HepG2 (cell line): Measurements from ENCODE around the gene SLC35F3. TPM values are rescaled to one million over a fixed set of nuclear protein-coding genes. Genes with fewer than 3 reads are reported as not detected.

Experiments
- ARID3A ChIP-seq: IDR thresholded peaks from 2 replicates; pipeline ENCODE4 v1.6.1; 2012; ENCODE audit warnings: low read depth, low read length, improper control_type of control experiment
- HDAC1 ChIP-seq: sonication (generic); formaldehyde crosslinking; IDR thresholded peaks from 2 replicates; pipeline ENCODE4 v1.5.1; 2020; ENCODE audit warnings: mild to moderate bottlenecking, missing genetic modification reagents
- ISL2 ChIP-seq: sonication (generic); formaldehyde crosslinking; IDR thresholded peaks from 2 replicates; pipeline ENCODE4 v1.5.0; 2020; ENCODE audit warnings: missing genetic modification reagents
- JARID2 ChIP-seq: sonication (generic); formaldehyde crosslinking; IDR thresholded peaks from 2 replicates; pipeline ENCODE4 v1.8.1; 2023; ENCODE audit warnings: missing genetic modification reagents, inconsistent platforms; ENCODE audit not compliant: insufficient replicate concordance
- JDP2 ChIP-seq: sonication (generic); formaldehyde crosslinking; IDR thresholded peaks from 2 replicates; pipeline ENCODE4 v1.8.1; 2022; ENCODE audit warnings: missing genetic modification reagents, borderline replicate concordance
- MLXIP ChIP-seq: sonication (generic); formaldehyde crosslinking; IDR thresholded peaks from 2 replicates; pipeline ENCODE4 v1.9.0; 2021; ENCODE audit warnings: missing genetic modification reagents, borderline replicate concordance
- RBM39 ChIP-seq: fragments of 200-400 bp; formaldehyde crosslinking; IDR thresholded peaks from one replicate; pipeline ENCODE4 v1.6.1; 2018; ENCODE audit warnings: antibody characterized with exemption, mild to moderate bottlenecking, low read depth, low read length; ENCODE audit not compliant: poor library complexity, severe bottlenecking
- RNF219 ChIP-seq: sonication (generic); formaldehyde crosslinking; IDR thresholded peaks from 2 replicates; pipeline ENCODE4 v1.5.0; 2020; ENCODE audit warnings: mild to moderate bottlenecking, missing genetic modification reagents
- SMC3 ChIP-seq: IDR thresholded peaks from 2 replicates; pipeline ENCODE4 v1.6.1; 2011; ENCODE audit warnings: low read length, improper control_type of control experiment
- SNAPC5 ChIP-seq: sonication (generic); formaldehyde crosslinking; IDR thresholded peaks from 2 replicates; pipeline ENCODE4 v1.8.1; 2023; ENCODE audit warnings: mild to moderate bottlenecking, missing genetic modification reagents, borderline replicate concordance
- SP5 ChIP-seq: IDR thresholded peaks from 2 replicates; pipeline ENCODE4 v1.6.1; 2016; ENCODE audit warnings: low read depth, borderline replicate concordance
- TFE3 ChIP-seq: IDR thresholded peaks from 2 replicates; pipeline ENCODE4 v1.6.1; 2016
- TIGD3 ChIP-seq: sonication (generic); formaldehyde crosslinking; IDR thresholded peaks from 2 replicates; pipeline ENCODE4 v1.5.1; 2020; ENCODE audit warnings: mild to moderate bottlenecking, missing genetic modification reagents, borderline replicate concordance
- ZNF616 ChIP-seq: sonication (generic); formaldehyde crosslinking; IDR thresholded peaks from 2 replicates; pipeline ENCODE4 v1.5.0; 2020; ENCODE audit warnings: low read depth, mild to moderate bottlenecking, missing genetic modification reagents
- ZNF639 ChIP-seq: conservative IDR thresholded peaks from 2 replicates; pipeline ENCODE4 v1.6.1; 2018; ENCODE audit warnings: missing genetic modification reagents
- ZNF737 ChIP-seq: sonication (generic); formaldehyde crosslinking; IDR thresholded peaks from 2 replicates; pipeline ENCODE4 v1.5.0; 2020; ENCODE audit warnings: missing genetic modification reagents, mild to moderate bottlenecking, borderline replicate concordance
- ZNF83 ChIP-seq: sonication (generic); formaldehyde crosslinking; IDR thresholded peaks from 2 replicates; pipeline ENCODE4 v1.4.0; 2020; ENCODE audit warnings: missing genetic modification reagents, mild to moderate bottlenecking, borderline replicate concordance
- polyA plus RNA-seq, 8 experiments: library from polyadenylated mRNA; depleted of rRNA in 3 of 8; stranded (reverse) in 7 of 8; unstranded in 1 of 8; fragments of >200 nt; fragmentation: Illumina TruSeq in 4 of 8; extraction: Trizol in 4 of 8; gene quantifications; 2 replicates each; pipeline versions ENCODE4 v1.2.1 to v1.2.3, GENCODE V29; 2011 to 2016; ENCODE audit warnings: low read depth in 4 of 8, missing spikeins in 1 of 8, mixed read lengths in 1 of 8; ENCODE audit not compliant: insufficient read depth in 1 of 8
- total RNA-seq, 5 experiments: library from RNA; depleted of rRNA; stranded (reverse); fragments of >200 nt; fragmentation: Illumina TruSeq; extraction: Trizol; gene quantifications; 2 replicates each; pipeline ENCODE4 v1.2.3, GENCODE V29; 2016; ENCODE audit warnings: low read depth in 1 of 5

Gene SLC35F3
- total and polyA plus RNA-seq, 2 of the 13 experiments (the other 11 are each of a cell fraction or from before 2014, with no cell fraction given) = not detected

- no peak for TF ChIP-seq ARID3A
- peak; percentile 84 for TF ChIP-seq HDAC1 (CRISPR knock-in tag)
- TF ChIP-seq MLXIP (CRISPR knock-in tag) = peak; percentile 75
- peak; percentile 84 for TF ChIP-seq ISL2 (CRISPR knock-in tag)
- TF ChIP-seq JDP2 (CRISPR knock-in tag) = no peak
- TF ChIP-seq RBM39 = no peak
- no peak for TF ChIP-seq JARID2 (CRISPR knock-in tag)
- no peak for TF ChIP-seq SNAPC5 (CRISPR knock-in tag)
- TF ChIP-seq ZNF737 (CRISPR knock-in tag) = no peak
- no peak for TF ChIP-seq ZNF83 (CRISPR knock-in tag)
- no peak for TF ChIP-seq SMC3
- TF ChIP-seq ZNF616 (CRISPR knock-in tag) = 0 out of 2 replicates have a peak, but pooled peaks have one; percentile 27
- peak; percentile 28; the same call in 1 of the 2 replicates for TF ChIP-seq TFE3 (CRISPR knock-in tag)
- 0 out of 2 replicates have a peak, but pooled peaks have one; percentile 23 for TF ChIP-seq SP5 (CRISPR knock-in tag)
- TF ChIP-seq ZNF639 (CRISPR knock-in tag) = no peak
- no peak for TF ChIP-seq RNF219 (CRISPR knock-in tag)
- TF ChIP-seq TIGD3 (CRISPR knock-in tag) = no peak
Observed at GRCh38 chr1:234327577-234328164, 423.2 kb downstream of the SLC35F3 start (continued).
